PC-9 (cell line): ENCODE results near the gene TMEM107. TPM values are rescaled to one million over a fixed set of nuclear protein-coding genes. Genes with fewer than 3 reads are reported as not detected.

Experiments
- BruUV-seq: library from RNA; stranded (reverse); fragments of 400-500 nt; replicated peaks from 2 replicates; lab custom pipeline; 2021; lab: Mats Ljungman, UMichigan
- CTCF ChIA-PET: fragments of 300-600 bp; sonication (Branson Sonifier 250); formaldehyde crosslinking; loops from one replicate; lab custom pipeline; 2022; ENCODE audit warnings: antibody characterized with exemption; lab: Charles Lee
- POLR2A ChIA-PET: fragments of 300-600 bp; sonication (Branson Sonifier 250); formaldehyde crosslinking; loops from one replicate; lab custom pipeline; 2022; ENCODE audit warnings: antibody characterized with exemption; ENCODE audit not compliant: unreplicated experiment; lab: Charles Lee
- DNase-seq, 2 experiments: peaks; one replicate each; pipeline versions ENCODE4 v3.0.0 to v3.0.0-alpha.2; 2015 to 2022; ENCODE audit warnings: mixed read lengths in 1 of 2
- H2AFZ ChIP-seq: fragments of 200-600 bp; sonication (generic); 2 replicates; pipeline ENCODE4 v1.8.1; 2017; ENCODE audit warnings: antibody characterized with exemption
- H3F3A ChIP-seq: fragments of 200-600 bp; sonication (generic); 2 replicates; pipeline ENCODE4 v1.8.1; 2017; ENCODE audit warnings: antibody characterized with exemption, mild to moderate bottlenecking, low read depth; ENCODE audit not compliant: insufficient read depth
- H3K27ac ChIP-seq: fragments of 200-600 bp; sonication (generic); 2 replicates; pipeline ENCODE4 v1.6.1; 2016; ENCODE audit warnings: mixed run types
- H3K27me3 ChIP-seq: fragments of 200-600 bp; sonication (generic); 2 replicates; pipeline ENCODE4 v1.6.1; 2016; ENCODE audit warnings: low read depth, mixed run types; ENCODE audit not compliant: insufficient read depth
- H3K36me3 ChIP-seq: fragments of 200-600 bp; sonication (generic); 2 replicates; pipeline ENCODE4 v1.6.1; 2016; ENCODE audit warnings: low read depth, mixed run types
- H3K4me1 ChIP-seq: fragments of 200-600 bp; sonication (generic); replicated peaks from 2 replicates; pipeline ENCODE4 v1.6.1; 2016; ENCODE audit warnings: mixed run types; ENCODE audit not compliant: insufficient read depth
- H3K4me2 ChIP-seq: fragments of 200-600 bp; sonication (generic); 2 replicates; pipeline ENCODE4 v1.6.1; 2017; ENCODE audit warnings: mixed run types
- H3K4me3 ChIP-seq: fragments of 200-600 bp; sonication (generic); 2 replicates; pipeline ENCODE4 v1.6.1; 2016; ENCODE audit warnings: mixed run types
- H3K79me2 ChIP-seq: fragments of 200-600 bp; sonication (generic); 2 replicates; pipeline ENCODE4 v1.6.1; 2017; ENCODE audit warnings: low read depth, mixed run types
- H3K9me2 ChIP-seq: fragments of 200-600 bp; sonication (generic); 2 replicates; pipeline ENCODE4 v1.8.1; 2017; ENCODE audit warnings: mild to moderate bottlenecking; ENCODE audit not compliant: insufficient read depth
- H3K9me3 ChIP-seq: fragments of 200-600 bp; sonication (generic); 2 replicates; pipeline ENCODE4 v1.8.1; 2016; ENCODE audit warnings: low read depth; ENCODE audit not compliant: insufficient read depth
- H4K20me1 ChIP-seq: fragments of 200-600 bp; sonication (generic); 2 replicates; pipeline ENCODE4 v1.8.1; 2017; ENCODE audit not compliant: insufficient read depth
- CTCF ChIP-seq: fragments of 200-600 bp; sonication (generic); conservative IDR thresholded peaks from 2 replicates; pipeline ENCODE4 v1.6.1; 2017; ENCODE audit warnings: mixed run types, antibody characterized with exemption, mild to moderate bottlenecking, moderate library complexity
- EZH2 ChIP-seq: fragments of 200-600 bp; sonication (generic); IDR thresholded peaks from 2 replicates; pipeline ENCODE4 v1.8.0; 2017; ENCODE audit warnings: antibody characterized with exemption, low read depth
- intact Hi-C: fragments of 100-400 bp; cut with micrococcal nuclease; formaldehyde crosslinking; loops from one replicate; pipeline ENCODE4 v1.10.0; 2022; ENCODE audit not compliant: unreplicated experiment
- total RNA-seq: library from RNA; stranded (reverse); gene quantifications from 2 replicates; pipeline ENCODE4 v1.2.3, GENCODE V29; 2021

Gene TMEM107
- total RNA-seq, 1 experiment from 2014 or later, result 59.1 TPM

GRCh38 chr17:8133941-8134340 lies 42.2 kb downstream of the TMEM107 start:
- Histone ChIP-seq H4K20me1 (no peaks in the 10 kb centered on the region), H3K79me2 (no peaks in the 10 kb centered on the region), H3K36me3 (no peaks in the 10 kb centered on the region), H3K4me3 (no peak overlapping the region), H3K4me1 (peaks cover 14% of the 10 kb centered on the region), H3F3A (peaks cover 20% of the 10 kb centered on the region; the same call in 1 of the 2 replicates), H3K9me2 (no peaks in the 10 kb centered on the region), H3K9me3 (no peaks in the 10 kb centered on the region), H3K4me2 (no peak overlapping the region), H3K27ac (no peak overlapping the region), H3K27me3 (no peaks in the 10 kb centered on the region), H2AFZ (no peak overlapping the region)
- intact Hi-C loops, result no loop called here
- DNase-seq, result no peak
- TF ChIP-seq CTCF (no peak), EZH2 (no peak)
- BruUV-seq, result no TSS peak
- ChIA-PET POLR2A (interaction anchor here (0.6 to 1.1 kb wide), 2 partner anchors 39 to 193 kb away, joined by 3 to 6 read pairs; no protein-coding TSS in a partner anchor), CTCF (interaction anchor here (0.6 kb wide), 2 partner anchors 20 to 24 kb away, joined by 3 to 5 read pairs; no protein-coding TSS in a partner anchor)

- DNase-seq, result no peak
- no peaks in the 10 kb centered on the region for H4K20me1 ChIP-seq
- BruUV-seq, result no TSS peak
- H3K4me3 ChIP-seq, result no peak overlapping the region
- ChIA-PET CTCF (interaction anchor here (0.6 kb wide), 1 partner anchor 24 kb away, joined by 5 read pairs; no protein-coding TSS in a partner anchor), POLR2A (interaction anchor here (1.1 kb wide), 1 partner anchor 40 kb away, joined by 6 read pairs; no protein-coding TSS in a partner anchor)
- no peak overlapping the region for H3K4me2 ChIP-seq
- no peak overlapping the region for H3K27ac ChIP-seq
- no peaks in the 10 kb centered on the region for H3K36me3 ChIP-seq
- no peaks in the 10 kb centered on the region for H3K9me3 ChIP-seq
- H3K27me3 ChIP-seq, result no peaks in the 10 kb centered on the region
- H3K79me2 ChIP-seq, result no peaks in the 10 kb centered on the region
- H3K9me2 ChIP-seq, result no peaks in the 10 kb centered on the region
- peaks cover 14% of the 10 kb centered on the region for H3K4me1 ChIP-seq
- no peak for TF ChIP-seq CTCF
- no peak for TF ChIP-seq EZH2
- peaks cover 19% of the 10 kb centered on the region; the same call in 1 of the 2 replicates for H3F3A ChIP-seq
- intact Hi-C loops, result no loop called here
- no peak overlapping the region for H2AFZ ChIP-seq
These were observed 42.8 kb downstream of the TMEM107 start for GRCh38 chr17:8133399-8133798.

GRCh38 chr17:8131844-8132441 lies 44.2 kb downstream of the TMEM107 start:
- CTCF ChIA-PET, result no interaction called here

More at GRCh38 chr17:8131844-8132441, 44.2 kb downstream of the TMEM107 start:
- TF ChIP-seq EZH2, result no peak
- TF ChIP-seq CTCF, result no peak
- Histone ChIP-seq H3K27ac (no peak overlapping the region), H3K4me1 (peaks cover 6% of the 10 kb centered on the region; the same call in 1 of the 2 replicates), H3K4me3 (no peak overlapping the region), H4K20me1 (no peaks in the 10 kb centered on the region), H3F3A (peaks cover 18% of the 10 kb centered on the region; the same call in 1 of the 2 replicates), H3K4me2 (no peak overlapping the region), H2AFZ (no peak overlapping the region), H3K9me3 (no peaks in the 10 kb centered on the region), H3K27me3 (no peaks in the 10 kb centered on the region), H3K9me2 (no peaks in the 10 kb centered on the region), H3K36me3 (no peaks in the 10 kb centered on the region), H3K79me2 (no peaks in the 10 kb centered on the region)
- DNase-seq, result peak in 1 of 2 experiments; percentile 56
- POLR2A ChIA-PET, result no interaction called here
- intact Hi-C loops, result no loop called here
- BruUV-seq, result no TSS peak
